Neural progenitor cell (in vitro differentiated cells): ENCODE results near the gene NGB. TPM values are rescaled to one million over a fixed set of nuclear protein-coding genes. Genes with fewer than 3 reads are reported as not detected.
A peak's percentile ranks its signal among the peaks of the same experiment; 100 is the strongest.

Source experiments
- DNase-seq: peaks from one replicate; pipeline ENCODE4 v3.0.0-alpha.2; 2016; ENCODE audit warnings: low spot score
- H2AFZ ChIP-seq: fragments of 200-600 bp; sonication (generic); replicated peaks from 2 replicates; pipeline ENCODE4 v1.6.1; 2016; ENCODE audit warnings: antibody characterized with exemption
- H3F3A ChIP-seq: fragments of 200-600 bp; sonication (generic); 2 replicates; pipeline ENCODE4 v1.6.1; 2016; ENCODE audit warnings: antibody characterized with exemption, low read depth
- H3K27ac ChIP-seq: fragments of 200-600 bp; sonication (generic); 2 replicates; pipeline ENCODE4 v1.5.1; 2016; ENCODE audit warnings: mild to moderate bottlenecking
- H3K27me3 ChIP-seq: fragments of 200-600 bp; sonication (generic); 2 replicates; pipeline ENCODE4 v1.6.1; 2016; ENCODE audit warnings: mild to moderate bottlenecking, moderate library complexity
- H3K36me3 ChIP-seq: fragments of 200-600 bp; sonication (generic); 2 replicates; pipeline ENCODE4 v1.5.1; 2016
- H3K4me1 ChIP-seq: fragments of 200-600 bp; sonication (generic); 2 replicates; pipeline ENCODE4 v1.6.1; 2016; ENCODE audit warnings: mixed run types
- H3K4me2 ChIP-seq: fragments of 200-600 bp; sonication (generic); 2 replicates; pipeline ENCODE4 v1.6.1; 2016
- H3K4me3 ChIP-seq: fragments of 200-600 bp; sonication (generic); 2 replicates; pipeline ENCODE4 v1.5.1; 2016
- H3K79me2 ChIP-seq: fragments of 200-600 bp; sonication (generic); 2 replicates; pipeline ENCODE4 v1.6.1; 2016; ENCODE audit warnings: low read depth
- H3K9ac ChIP-seq: fragments of 200-600 bp; sonication (generic); 2 replicates; pipeline ENCODE4 v1.6.1; 2016
- H3K9me3 ChIP-seq: fragments of 200-600 bp; sonication (generic); 2 replicates; pipeline ENCODE4 v1.5.1; 2016; ENCODE audit warnings: low read depth
- H4K20me1 ChIP-seq: fragments of 200-600 bp; sonication (generic); 2 replicates; pipeline ENCODE4 v1.6.1; 2016; ENCODE audit warnings: low read depth
- H3K27ac Mint-ChIP-seq: 3 replicates; pipeline ENCODE4 v1.8.0; 2021; ENCODE audit warnings: mixed read lengths
- H3K27me3 Mint-ChIP-seq: 2 replicates; pipeline ENCODE4 v1.8.0; 2022; ENCODE audit warnings: low read depth, mild to moderate bottlenecking, inconsistent platforms, moderate library complexity, mixed read lengths; ENCODE audit not compliant: insufficient read depth
- H3K36me3 Mint-ChIP-seq: 3 replicates; pipeline ENCODE4 v1.8.0; 2021; ENCODE audit warnings: mixed read lengths
- H3K4me1 Mint-ChIP-seq: 3 replicates; pipeline ENCODE4 v1.8.0; 2021; ENCODE audit warnings: mixed read lengths
- H3K4me3 Mint-ChIP-seq: 3 replicates; pipeline ENCODE4 v1.8.0; 2021; ENCODE audit warnings: mild to moderate bottlenecking, moderate library complexity, mixed read lengths
- H3K9me3 Mint-ChIP-seq: 3 replicates; pipeline ENCODE4 v1.8.0; 2020; ENCODE audit warnings: mixed read lengths
- CTCF ChIP-seq: fragments of 200-600 bp; sonication (generic); IDR thresholded peaks from 2 replicates; pipeline ENCODE4 v1.5.1; 2017; ENCODE audit warnings: antibody characterized with exemption, mild to moderate bottlenecking
- EZH2 ChIP-seq: fragments of 200-600 bp; sonication (generic); IDR thresholded peaks from 2 replicates; pipeline ENCODE4 v1.6.1; 2017; ENCODE audit warnings: antibody characterized with exemption, mild to moderate bottlenecking, moderate library complexity
- EZH2phosphoT487 ChIP-seq: fragments of 200-600 bp; sonication (generic); IDR thresholded peaks from 2 replicates; pipeline ENCODE4 v1.6.1; 2017; ENCODE audit warnings: antibody characterized with exemption
- microRNA counts: library from miRNA; unstranded; fragments of <30 nt; microRNA quantifications from one replicate; lab custom pipeline; 2016
- microRNA-seq: library from miRNA; unstranded; fragments of <30 nt; microRNA quantifications from one replicate; pipeline ENCODE4, GENCODE V29; 2016
- small RNA-seq: library from RNA; depleted of rRNA; stranded (forward); fragments of <200 nt; gene quantifications from one replicate; pipeline ENCODE3, GENCODE V24; 2015
- total RNA-seq: library from RNA; depleted of rRNA; stranded (reverse); fragments of >200 nt; gene quantifications from 2 replicates; pipeline ENCODE4 v1.2.3, GENCODE V29; 2015; ENCODE audit warnings: low replicate concordance

Gene NGB
- total RNA-seq, 1 donor from 2014 or later: not detected

- DNase-seq: no peak
- Mint-ChIP-seq H3K9me3 (no peaks in the 10 kb centered on the region), H3K36me3 (no peaks in the 10 kb centered on the region), H3K27me3 (peaks cover 16% of the 10 kb centered on the region), H3K4me1 (peaks cover 18% of the 10 kb centered on the region), H3K4me3 (no peak overlapping the region), H3K27ac (no peak overlapping the region)
- no peaks in the 10 kb centered on the region for H4K20me1 ChIP-seq
- no peak overlapping the region for H2AFZ ChIP-seq
- no peak overlapping the region for H3K4me2 ChIP-seq
- H3K4me1 ChIP-seq: peaks cover 22% of the 10 kb centered on the region
- H3K9me3 ChIP-seq: no peaks in the 10 kb centered on the region
- no peaks in the 10 kb centered on the region for H3K79me2 ChIP-seq
- peaks cover 12% of the 10 kb centered on the region for H3F3A ChIP-seq
- no peak overlapping the region for H3K27ac ChIP-seq
- H3K36me3 ChIP-seq: no peaks in the 10 kb centered on the region
- H3K4me3 ChIP-seq: no peak overlapping the region
- H3K9ac ChIP-seq: no peak overlapping the region
- TF ChIP-seq EZH2 (no peak), EZH2phosphoT487 (no peak), CTCF (no peak)
- no peaks in the 10 kb centered on the region for H3K27me3 ChIP-seq
Measured at GRCh38 chr14:77219591-77219990, 51.4 kb downstream of the NGB start.

GRCh38 chr14:77217551-77217950 is 53.5 kb downstream of the NGB start:
- Histone ChIP-seq H3K4me3 (no peak overlapping the region), H3K79me2 (no peaks in the 10 kb centered on the region), H3K4me1 (peaks cover 4% of the 10 kb centered on the region), H3F3A (peaks cover 5% of the 10 kb centered on the region), H3K36me3 (no peaks in the 10 kb centered on the region), H3K9me3 (no peaks in the 10 kb centered on the region), H2AFZ (no peak overlapping the region), H3K4me2 (no peak overlapping the region), H3K27me3 (no peaks in the 10 kb centered on the region), H4K20me1 (peaks cover 6% of the 10 kb centered on the region), H3K9ac (no peak overlapping the region), H3K27ac (no peak overlapping the region)
- no peaks in the 10 kb centered on the region for H3K36me3 Mint-ChIP-seq
- TF ChIP-seq CTCF (no peak), EZH2phosphoT487 (no peak), EZH2 (no peak)
- peaks cover 21% of the 10 kb centered on the region for H3K27me3 Mint-ChIP-seq
- H3K27ac Mint-ChIP-seq: no peak overlapping the region
- H3K4me1 Mint-ChIP-seq: peaks cover 20% of the 10 kb centered on the region
- H3K4me3 Mint-ChIP-seq: no peak overlapping the region
- no peak for DNase-seq
- H3K9me3 Mint-ChIP-seq: no peaks in the 10 kb centered on the region

MicroRNA genes within 50 kb of the gene (microRNA counts, 767-probe panel; counts per million panel counts)
- 10,040 counts per million, percentile 97 among the panel's probes with 10 or more counts for microRNA hsa-miR-1260a (lab: Ali Mortazavi, UCI)

Small RNA genes within 50 kb of the gene (microRNA-seq; reads per million reads assigned to microRNA genes)
- gene MIR1260A: not detected

Small RNA genes within 50 kb of the gene (small RNA-seq; reads per million reads assigned to genes)
- not detected for gene MIR1260A

Other genes starting within 250 kb of the NGB start
- 4.8 and 14.9 TPM in 2 replicates for gene IRF2BPL, start 242.5 kb downstream of the NGB start, total RNA-seq
- gene CIPC, start 172.9 kb downstream of the NGB start, total RNA-seq: 22.5 and 24.3 TPM in 2 replicates
- 0.07 and 0.31 TPM in 2 replicates for gene ZDHHC22, start 129.4 kb downstream of the NGB start, total RNA-seq
- 1.1 and 1.5 TPM in 2 replicates for gene TMEM63C, start 89.4 kb downstream of the NGB start, total RNA-seq
- 6.2 and 14.7 TPM in 2 replicates for gene POMT2, start 49.7 kb upstream of the NGB start, total RNA-seq
- gene GSTZ1, start 49.8 kb upstream of the NGB start, total RNA-seq: 44.2 and 52.5 TPM in 2 replicates
- gene TMED8, start 105.9 kb upstream of the NGB start, total RNA-seq: 19.1 and 23.5 TPM in 2 replicates
- gene SAMD15, start 106.2 kb upstream of the NGB start, total RNA-seq: 2.2 and 2.4 TPM in 2 replicates
- gene NOXRED1, start 152.3 kb upstream of the NGB start, total RNA-seq: 0.07 and 0.40 TPM in 2 replicates
- gene VIPAS39, start 186.4 kb upstream of the NGB start, total RNA-seq: 29.7 and 31.2 TPM in 2 replicates
- gene AHSA1, start 186.9 kb upstream of the NGB start, total RNA-seq: 102 and 185 TPM in 2 replicates
- gene ISM2, start 227.6 kb upstream of the NGB start, total RNA-seq: 0.07 and 0.12 TPM in 2 replicates